SIG-M5 (cell line): ENCODE measurements around the gene FAM219B.

Experiments used
- DNase-seq: peaks from one replicate; lab custom pipeline; 2025; lab: John Stamatoyannopoulos, UW

The FAM219B gene

DNA sequence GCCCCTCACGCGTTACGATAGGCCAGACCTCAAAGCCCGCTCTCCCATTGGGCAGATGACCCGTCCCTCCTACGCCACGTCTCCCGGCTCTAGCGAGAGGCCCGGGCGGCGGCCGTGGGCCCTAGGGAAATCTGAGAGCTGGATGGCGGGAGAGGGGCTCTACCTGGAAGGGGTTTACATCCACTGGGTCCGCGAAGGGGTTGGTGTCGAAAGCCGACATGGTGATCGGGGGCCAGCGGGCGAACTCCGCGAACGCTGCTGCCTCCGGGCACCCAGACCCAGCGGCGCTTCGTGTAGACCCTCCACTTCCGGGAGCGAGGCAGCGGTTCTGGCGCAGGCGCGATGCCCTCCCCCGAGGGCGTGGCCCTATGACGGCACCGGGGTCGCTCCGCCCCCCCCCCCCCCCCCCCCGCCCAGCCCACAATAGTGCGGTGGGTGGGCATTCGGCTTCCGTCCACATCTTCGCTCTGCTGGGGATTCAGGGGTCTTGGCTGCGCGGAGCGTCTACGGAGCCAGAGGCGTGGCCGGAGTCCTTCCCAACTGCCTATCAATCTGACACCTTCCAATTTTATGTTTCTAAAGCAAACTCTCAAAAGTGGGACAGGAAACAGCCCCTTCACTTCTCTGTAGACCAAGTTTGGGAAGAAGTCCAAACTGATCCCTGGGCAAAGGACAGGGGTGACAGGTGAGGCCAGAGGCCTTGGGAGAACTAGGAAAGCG lies 33.5 kb downstream of the FAM219B start, which contains the start of gene SCAMP2:
Gene SCAMP2 (minus strand): TSS at position 330 of the 720 bp plus-strand sequence. CDS start 110 bp downstream, at position 220.
- peak; percentile 53 for DNase-seq

DNA sequence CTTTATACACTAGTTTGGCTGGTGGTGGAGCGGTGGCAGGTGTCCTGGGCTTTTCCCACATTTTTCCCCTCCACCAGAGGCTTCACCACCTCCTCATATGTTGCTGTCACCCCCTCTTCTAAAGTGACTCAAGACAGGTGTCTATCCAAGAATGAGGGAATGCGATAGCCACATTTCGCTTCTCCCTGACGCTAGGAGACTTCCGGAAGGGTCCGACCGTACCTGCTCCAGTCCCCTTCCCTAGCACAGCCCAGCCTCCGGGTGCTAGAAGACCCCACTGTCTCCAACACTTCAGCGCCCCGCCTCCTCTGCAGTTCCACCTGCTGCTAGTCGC lies 34.0 kb downstream of the FAM219B start:
- no peak for DNase-seq

DNA sequence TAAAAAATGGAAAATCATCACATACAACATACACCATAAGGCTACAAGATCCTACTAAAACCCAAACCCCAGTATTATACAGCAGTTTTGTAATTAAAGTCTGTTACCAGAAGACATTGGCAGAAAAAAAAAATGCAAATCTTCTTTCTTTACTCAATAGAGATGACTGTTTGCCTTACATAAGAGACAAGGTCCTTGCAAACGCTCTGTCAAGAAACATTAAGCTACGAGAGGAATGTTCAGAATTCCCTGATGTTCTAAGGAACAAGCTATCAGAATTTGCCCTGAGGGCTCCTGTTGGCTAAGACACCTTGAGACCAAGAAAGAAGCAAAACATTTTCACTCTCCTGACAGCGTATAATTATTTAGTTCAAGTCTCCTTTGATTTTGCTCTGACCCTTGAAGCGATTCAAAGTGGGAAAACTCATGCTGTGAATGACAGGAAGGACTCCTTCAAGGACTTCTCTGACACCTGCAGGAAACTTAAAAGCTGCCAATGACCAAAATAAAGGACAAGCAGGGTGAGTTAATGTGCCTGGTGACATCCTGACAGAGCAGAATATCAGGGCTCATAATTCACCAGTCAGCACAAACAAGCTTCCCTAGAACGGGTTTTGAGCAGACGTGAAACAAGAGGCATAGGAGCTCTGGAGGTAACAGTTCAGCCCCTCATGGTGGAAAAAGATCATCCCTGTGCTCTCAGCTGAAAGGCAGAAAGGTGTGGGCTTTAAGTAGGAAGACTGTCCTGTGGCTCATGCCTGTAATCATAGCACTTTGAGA lies 36.0 kb downstream of the FAM219B start:
- no peak for DNase-seq

DNA sequence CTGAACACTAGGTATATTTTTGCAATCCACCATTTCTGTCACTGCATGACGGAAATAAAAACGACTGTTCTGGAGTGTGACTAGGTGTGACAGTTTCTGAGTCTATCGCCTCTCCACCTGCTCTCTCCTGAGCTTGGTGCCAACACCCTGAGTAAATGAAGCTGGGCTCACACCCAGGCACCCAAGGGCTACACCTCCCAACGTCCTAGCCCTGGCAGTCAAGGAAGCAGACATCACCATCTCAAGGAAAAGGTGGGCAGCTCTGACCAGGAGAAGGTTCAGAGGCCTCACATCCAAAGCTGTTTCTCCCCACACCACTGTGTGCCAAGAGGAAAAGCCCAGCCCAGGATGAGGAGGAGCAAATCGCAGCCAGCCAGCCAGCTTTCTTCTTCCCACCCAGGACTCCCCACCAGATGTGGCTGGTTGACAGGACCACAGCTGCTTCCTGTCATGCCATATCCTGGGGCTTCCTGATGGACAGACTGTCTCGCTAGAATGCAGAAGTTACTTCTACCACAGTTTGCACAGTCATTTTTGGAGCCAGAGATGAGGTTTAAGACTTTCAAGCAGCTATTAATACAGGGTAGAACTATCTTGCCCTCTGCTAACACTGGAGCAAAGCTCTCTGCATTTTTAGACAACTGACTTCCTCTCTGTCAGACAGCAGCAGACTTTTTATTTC lies 36.8 kb downstream of the FAM219B start:
- peak; percentile 91 for DNase-seq

DNA sequence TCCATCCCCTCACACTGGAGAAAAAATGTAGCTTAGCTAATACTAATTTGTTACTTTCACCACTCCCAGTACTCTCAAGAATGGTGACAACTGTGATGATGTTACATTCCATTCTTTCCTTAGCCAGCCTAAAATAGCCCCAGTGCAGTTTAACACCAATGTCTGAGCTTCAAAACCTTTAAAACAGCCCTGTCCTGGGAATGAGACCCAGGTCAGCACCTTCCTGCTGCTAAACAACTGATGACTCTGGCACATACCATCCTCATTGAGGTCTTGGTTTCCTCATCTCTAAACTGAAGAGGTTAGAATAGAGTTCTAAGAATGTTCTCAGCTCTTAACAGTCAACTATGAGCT lies 37.3 kb downstream of the FAM219B start:
- DNase-seq, result no peak

DNA sequence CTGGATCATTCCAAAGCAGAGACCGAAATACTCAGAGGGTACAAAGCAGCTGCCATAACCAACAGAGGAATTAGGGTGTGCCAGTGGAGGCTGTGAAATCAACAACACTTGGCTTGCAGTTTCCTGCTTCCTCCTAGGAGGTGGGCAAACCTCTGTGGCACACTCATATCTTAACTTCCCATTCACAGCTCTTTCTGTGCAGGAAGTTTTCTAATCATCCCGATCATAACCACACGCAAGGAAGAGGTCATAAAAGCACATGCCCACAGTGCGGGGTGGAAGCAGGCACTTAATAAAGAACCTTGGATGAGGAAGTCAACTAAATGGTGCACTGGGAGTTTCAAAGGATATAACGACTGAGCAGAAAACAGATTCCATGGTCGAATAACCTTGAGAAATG lies 38.6 kb downstream of the FAM219B start:
- no peak for DNase-seq

DNA sequence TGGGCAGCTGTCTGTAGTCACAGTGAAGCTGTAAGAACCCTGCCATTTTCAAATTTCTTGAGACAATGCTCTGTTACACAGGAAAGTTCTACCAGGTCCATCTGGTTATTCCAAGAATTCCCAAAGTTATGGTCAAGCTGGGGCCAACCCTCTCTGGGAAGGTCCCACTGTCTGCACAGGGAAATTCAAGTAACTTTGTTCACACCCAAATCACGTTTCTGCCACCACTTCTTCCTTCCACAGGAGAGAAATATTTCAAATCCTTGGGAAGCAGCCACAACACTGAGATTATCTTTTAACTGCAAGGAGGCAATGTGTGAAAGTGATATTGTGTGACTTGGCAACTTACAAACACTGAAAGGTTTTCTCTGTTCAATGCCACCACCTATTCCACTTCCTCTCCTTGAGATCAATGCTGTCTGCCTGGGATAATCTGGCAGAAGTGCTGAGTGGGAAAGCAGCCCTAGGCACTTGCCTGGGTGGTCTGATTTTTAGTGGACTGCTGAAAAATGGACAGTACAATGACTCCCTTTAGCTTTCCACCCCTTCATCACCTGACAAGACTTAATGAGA lies 39.1 kb downstream of the FAM219B start:
- DNase-seq, result no peak

DNA sequence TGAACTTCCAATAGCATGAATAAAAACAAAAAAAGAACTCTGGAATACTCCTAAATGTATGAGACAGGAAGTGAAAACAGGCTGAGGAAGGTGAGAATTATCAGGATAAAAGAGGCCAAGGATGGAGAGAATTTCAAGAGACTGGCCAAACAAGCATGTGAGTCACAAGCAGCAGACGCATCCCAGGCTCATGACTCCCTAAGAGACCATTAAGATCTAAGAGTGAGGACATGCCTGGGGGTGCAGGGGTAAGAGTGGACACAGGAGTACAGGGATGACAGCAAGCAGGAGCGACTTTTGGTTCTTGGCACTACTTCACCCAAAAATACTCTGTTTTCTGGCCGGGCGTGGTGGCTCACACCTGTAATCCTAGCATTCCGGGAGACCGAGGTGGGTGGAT lies 40.6 kb downstream of the FAM219B start:
- DNase-seq, result no peak

DNA sequence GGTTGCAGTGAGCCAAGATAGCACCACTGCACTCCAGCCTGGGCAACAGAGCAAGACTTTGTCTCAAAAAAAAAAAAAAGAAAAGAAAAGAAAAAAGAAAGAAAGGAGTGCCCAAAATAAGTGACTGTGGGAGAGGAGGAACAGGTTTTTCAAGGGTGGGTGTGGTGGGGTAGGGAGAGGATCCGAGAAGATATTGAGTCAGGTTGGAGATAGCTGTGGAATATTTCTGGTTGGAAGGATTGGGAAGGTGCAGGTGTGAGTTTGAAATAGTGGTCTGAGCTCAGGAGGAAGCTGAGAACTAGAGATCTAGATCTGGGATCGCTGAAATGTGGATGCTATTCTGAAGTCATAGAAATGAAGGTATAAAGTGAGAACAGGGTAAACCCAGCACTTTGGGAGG lies 41.3 kb downstream of the FAM219B start:
- no peak for DNase-seq

DNA sequence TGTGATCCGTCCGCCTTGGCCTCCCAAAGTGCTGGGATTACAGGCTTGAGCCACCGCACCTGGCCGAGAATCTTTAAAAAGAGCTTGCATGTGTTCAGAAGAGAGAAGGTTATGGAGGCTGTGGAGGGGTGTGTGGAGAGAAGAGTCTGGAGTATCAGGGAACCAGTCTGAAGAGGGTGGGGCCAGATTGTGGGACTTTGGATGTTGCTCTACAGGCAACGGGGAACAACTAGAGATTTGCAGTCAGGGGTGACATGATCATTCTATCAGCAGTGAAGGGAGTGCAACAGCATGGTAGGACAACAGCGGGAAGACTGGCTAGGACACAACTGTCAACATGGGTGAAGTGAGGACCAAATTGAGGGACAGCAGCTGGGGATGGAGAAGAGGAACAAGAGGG lies 42.4 kb downstream of the FAM219B start:
- DNase-seq, result no peak

DNA sequence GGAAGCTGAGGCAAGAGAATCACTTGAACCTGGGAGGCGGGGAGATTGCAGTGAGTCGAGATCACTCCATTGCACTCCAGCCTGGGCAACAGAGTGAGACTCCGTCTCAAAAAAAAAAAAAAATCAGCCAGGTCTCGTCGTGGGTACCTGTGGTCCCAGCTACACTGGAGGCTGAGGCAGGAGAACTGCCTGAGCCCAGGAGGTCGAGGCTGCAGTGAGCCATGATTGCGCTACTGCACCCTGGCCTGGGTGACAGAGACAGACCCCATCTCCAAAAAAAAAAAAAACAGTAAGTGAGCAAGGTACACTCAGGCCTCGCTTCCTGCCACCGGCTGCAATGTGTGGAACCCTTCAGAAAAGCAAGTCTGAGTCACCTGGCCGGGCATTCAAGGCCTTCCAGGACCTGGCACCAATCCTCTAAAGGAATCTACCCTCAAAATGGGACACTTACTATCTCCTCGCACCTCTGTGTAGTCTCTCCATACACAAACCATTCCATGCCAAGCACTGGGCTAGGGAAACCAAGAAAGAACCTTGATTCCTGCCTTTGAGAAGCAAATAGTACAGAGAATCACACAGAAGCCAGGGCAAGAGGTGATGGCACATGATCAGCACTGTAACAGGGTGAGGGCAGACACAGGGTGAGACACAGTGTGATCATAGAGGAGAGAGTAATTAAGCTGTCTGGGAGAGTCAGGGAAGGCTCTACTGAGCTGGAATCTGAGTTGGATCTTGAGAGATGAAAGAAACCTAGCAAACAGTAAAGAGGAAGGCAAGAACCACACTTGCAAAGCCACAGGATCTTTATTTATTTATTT lies 43.2 kb downstream of the FAM219B start:
- no peak for DNase-seq

DNA sequence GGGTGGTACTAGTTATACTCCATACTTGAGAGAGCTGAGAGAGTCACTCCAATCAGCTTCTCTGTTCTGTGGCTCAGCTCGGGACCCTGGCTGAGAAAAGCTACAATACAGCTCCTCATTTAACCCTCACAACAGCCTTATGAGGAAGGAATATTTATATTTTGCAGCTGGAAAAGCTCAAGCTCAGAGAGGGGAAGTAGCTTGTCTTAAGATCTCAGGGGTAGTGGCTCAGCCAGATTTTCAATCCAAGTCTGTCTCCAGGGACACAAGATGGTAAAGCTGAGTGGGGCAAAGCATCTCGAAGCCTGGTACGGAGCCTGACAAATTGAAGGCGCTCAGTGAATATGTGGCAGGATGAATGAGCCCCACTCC lies 48.3 kb downstream of the FAM219B start:
- no peak for DNase-seq

DNA sequence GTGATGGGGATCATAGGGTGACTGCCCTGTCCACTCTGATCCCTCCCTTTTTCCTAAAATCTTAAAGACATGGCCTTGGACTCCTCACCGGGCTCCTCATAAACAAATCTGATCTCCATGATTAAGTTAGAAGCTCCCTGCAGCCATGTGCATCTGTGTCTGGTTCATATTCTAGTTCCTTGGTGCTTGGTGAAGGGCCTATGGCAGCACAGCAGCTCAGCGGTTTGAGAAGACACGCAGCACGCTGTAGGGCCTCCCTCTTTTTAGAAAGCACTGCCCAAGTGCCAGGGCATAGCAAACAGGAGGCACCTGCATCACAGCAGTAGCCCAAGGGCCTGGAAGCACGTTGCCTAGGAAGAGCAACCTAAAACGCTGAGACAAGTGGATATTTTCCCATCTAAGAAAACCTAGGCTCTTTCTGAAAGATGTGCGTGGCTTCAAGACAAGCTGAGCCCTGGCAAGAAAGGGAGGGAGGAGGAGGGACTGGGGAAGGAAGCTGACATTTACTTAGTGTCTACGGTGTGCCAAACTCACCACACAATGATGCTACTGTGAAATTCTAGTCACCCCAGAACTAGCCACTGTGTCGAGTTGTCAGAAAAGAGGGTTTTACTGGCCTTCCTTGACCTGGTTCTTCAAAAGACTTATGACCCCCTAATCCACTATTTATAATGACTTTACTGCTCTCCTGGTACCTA lies 48.8 kb downstream of the FAM219B start:
- no peak for DNase-seq

DNA sequence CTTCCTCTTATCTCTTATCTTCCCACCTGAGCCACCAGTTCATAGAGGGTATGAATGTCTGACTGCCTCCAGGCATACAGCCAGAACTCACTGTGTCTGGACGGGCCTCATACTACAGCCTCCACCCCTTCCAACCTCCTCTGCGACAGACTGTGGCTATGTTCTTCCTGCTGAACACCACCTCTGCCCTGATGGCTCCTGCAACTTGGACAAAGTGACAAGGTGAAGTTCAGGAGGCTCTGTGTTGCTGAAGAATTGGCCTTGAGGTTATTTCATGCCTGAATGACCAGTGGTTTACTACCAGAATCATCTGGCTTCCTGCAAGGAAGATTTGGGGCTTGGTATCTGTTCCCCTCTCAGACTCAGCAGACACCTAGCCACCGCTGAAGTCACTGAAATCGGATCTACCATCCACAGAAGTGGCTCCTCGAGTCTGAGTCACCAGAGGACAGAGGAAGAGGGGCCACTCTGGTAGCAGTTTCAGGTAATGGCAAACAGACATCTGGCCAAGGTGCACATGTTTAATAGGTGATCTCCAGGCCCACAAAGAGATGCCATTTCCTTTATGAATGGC lies 49.5 kb downstream of the FAM219B start:
- no peak for DNase-seq

DNA sequence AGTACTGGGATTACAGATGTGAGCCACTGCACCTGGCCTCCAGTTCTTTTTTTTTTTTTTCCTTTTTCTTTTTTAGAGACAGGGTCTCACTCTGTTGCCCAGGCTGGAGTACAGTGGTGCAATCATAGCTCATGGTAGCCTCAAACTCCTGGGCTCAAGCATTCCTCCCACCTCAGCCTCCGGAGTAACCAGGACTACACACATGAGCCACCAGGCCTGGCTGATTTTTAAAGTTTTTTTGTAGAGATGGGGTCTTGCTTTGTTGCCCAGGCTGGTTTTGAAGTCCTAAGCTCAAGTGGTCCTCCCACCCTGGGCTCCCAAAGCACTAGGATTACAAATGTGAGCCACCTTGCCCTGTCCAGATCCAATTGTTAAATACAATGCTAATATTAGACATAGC lies 50.1 kb downstream of the FAM219B start:
- no peak for DNase-seq

DNA sequence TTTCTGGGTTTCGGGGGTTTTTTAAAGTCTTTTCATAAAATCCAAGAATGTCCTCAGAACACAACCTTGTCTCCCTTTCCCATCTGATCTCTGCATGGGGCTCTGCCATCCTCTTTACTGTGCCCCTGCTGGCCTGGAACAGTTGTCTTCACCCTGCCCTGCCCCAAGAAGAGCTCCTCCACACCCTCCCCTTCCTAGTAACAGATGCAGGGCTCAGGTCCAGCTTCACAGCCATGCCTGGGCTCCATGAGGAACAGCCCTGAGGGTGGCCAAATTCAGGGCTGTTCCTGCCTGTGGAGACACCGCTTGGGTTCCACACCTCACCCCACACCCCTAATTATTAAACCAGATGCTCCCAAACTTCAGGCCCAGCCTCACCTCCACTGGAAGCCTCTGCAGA lies 50.8 kb downstream of the FAM219B start:
- DNase-seq, result no peak

DNA sequence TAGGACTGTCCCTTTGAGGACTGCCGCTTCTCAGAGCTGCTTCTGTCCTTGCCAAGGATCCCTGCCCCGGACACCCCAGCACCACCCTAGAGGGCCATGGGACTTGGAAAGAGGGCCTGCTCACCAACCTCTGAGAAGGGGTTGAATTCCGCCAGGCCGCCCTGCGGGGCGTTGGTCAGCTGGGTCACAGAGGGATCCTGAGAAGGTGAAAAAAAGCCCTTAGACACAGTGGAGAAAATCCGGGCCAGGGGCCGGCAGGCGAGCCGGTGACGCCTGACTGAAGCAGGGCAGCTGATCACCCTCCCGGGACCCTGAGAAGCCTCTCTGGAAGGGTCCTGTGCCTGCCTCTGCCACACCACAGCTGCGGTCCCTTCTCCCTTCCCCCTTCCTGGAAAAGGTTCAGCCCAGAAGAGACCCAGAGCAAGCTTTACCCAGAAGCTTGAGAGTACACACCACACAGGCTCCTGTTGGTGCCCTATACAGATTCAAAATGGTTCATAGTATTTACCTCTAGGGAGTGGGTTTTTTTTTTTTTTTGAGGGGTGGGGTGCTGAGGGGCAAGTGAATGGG lies 52.1 kb downstream of the FAM219B start:
- no peak for DNase-seq

DNA sequence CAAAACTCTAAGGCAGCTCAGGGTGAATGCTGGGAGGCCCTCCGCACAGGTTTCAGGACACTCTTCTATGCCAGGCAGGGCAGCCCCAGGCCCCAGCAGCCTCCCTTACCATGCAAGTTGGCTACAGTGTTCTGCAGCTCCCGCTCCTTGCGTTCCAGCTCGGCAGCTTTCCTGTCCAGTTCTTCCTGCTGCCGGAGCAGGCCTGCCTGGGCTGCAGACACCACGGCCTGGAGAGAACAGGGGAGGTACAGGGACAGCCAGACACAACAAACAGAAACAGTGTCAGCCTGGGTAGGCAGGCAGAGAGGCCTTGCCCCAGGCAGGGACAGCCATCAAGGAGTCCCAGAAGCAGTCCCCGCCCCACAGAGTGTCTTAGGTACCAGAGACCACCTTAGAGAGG lies 54.7 kb downstream of the FAM219B start:
- DNase-seq, result no peak

DNA sequence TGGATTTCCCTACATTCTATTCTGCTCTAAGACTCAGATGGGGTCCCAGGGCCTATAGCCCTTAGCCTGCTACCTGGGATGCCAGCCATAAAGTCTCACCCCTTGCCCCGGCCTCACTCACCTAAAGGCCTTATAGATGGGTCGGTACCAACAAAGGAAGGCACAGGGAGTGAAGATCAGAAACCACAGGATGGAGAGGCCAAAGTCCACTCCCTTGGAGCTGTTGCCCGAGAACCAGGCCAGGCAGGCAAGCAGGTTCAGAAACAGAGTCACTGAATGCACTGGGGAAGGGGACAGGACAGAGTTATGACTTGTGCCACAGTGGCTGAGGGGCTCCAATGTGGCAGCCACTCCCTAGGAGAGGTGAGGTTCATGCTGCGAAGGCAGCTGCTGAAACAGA lies 56.3 kb downstream of the FAM219B start:
- no peak for DNase-seq
